GM21576 (cell line): ENCODE measurements around the gene SFMBT1.

Source experiments
- ATAC-seq: cut with Tn5 transposase; IDR thresholded peaks from one replicate; pipeline ENCODE4 v1.9.1; 2021; ENCODE audit warnings: mild to moderate bottlenecking, moderate library complexity; ENCODE audit not compliant: unreplicated experiment

SFMBT1 gene

DNA sequence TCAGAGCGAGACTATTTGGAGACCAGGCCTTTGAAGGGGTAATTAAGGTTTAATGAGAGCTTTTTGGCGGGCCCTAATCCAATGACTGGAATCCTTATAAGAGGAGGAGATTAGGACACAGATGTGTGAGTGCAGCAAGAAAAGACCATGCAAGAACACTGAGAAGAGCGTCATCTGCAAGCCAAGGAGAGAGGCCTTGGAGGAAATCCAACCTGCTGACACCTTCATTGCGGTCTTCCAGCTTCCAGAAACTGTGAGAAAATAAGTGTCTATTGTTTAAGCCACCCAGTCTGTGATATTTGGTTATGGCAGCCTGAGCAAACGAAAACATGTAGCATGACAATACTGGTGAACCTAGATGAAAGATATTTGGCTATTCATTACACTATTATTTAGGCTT lies 188.0 kb downstream of the SFMBT1 start:
- no peak for ATAC-seq

DNA sequence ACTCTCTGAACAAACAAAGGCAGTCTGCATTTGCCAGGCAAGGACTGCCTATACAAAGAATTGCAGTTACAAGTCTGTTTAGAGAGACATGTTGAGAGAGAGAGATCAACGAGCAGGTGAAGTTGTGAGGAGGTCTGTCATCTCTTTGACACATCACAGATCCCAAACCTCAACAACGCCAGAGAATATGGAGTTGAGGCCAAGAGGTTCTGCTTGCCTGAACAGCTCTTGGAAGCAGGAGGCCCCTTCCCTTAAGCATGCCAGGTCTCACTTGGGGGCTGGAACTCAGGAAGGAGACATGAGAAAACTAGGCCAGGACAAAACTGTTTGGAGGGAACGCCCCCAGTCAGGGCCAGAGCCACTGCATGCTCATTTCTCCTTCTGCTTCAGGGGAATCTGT lies 188.7 kb downstream of the SFMBT1 start:
- no peak for ATAC-seq

DNA sequence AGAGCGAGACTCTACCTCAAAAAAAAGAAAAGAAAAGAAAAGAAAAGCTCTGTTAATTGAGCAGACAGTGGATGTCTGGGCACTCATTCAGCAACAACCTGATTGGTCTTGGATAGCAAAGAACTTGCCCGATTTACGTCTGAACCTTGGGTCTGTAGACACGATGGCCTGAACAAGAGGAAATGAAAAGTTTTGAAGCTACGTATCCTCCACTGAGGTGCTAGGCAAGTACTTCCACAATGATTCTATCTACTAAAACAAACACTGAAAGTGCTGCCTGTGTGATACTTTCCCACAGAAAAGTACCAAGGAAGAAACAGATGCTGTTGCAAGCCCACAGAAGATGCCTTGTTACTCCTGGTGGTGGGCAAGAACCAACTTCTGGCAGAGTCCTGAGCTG lies 189.2 kb downstream of the SFMBT1 start:
- ATAC-seq, result no peak

DNA sequence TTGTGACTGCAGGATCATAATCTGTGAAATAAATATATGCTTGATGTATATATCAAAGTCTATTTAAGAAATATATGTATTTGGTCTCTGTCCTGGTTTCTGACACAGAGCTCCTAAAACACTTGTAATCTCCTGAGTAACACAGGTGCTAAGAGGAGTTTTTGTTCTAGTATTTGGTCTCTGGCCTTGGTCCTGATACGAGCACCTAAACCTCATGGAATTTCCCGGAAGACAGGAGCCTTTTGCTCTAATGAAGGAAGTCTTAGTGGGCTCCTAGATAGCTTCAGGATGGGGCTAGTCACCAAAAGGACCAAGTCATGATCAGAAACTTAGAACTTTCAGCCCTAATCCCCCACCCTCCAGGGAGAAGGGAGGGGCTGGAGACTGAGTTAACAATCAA lies 191.9 kb downstream of the SFMBT1 start:
- ATAC-seq, result no peak
